Subcutaneous adipose tissue (tissue), 4 donors: ENCODE measurements around the gene PTPDC1. TPM values are rescaled to one million over a fixed set of nuclear protein-coding genes. Genes with fewer than 3 reads are reported as not detected.

ENCODE experiments used
- CTCF ChIP-seq: fragments of 450-650 bp; IDR thresholded peaks from one replicate; pipeline ENCODE4 v1.5.1; 2016; ENCODE audit warnings: low read depth, mild to moderate bottlenecking, control low read depth, antibody characterized with exemption, moderate library complexity
- total RNA-seq, 4 donors: library from RNA; depleted of rRNA; stranded (reverse); fragments of >200 nt; gene quantifications; one replicate each; pipeline ENCODE4 v1.1.0, GENCODE V29; 2016

Gene PTPDC1
- total RNA-seq, 4 donors from 2014 or later, result 11.2 to 16.2 (median 13.4) TPM

GRCh38 chr9:94096819-94097577, 12.7 kb downstream of the PTPDC1 start:
- TF ChIP-seq CTCF, result no peak

GRCh38 chr9:94097788-94098414, 13.6 kb downstream of the PTPDC1 start:
- TF ChIP-seq CTCF, result no peak

- no peak for TF ChIP-seq CTCF
These were observed 16.1 kb downstream of the PTPDC1 start for GRCh38 chr9:94100152-94100879.

- TF ChIP-seq CTCF, result no peak
These were observed 17.0 kb downstream of the PTPDC1 start for GRCh38 chr9:94101162-94101853.

- no peak for TF ChIP-seq CTCF
These were observed 24.3 kb downstream of the PTPDC1 start for GRCh38 chr9:94108584-94108983.

- no peak for TF ChIP-seq CTCF
These were observed 26.6 kb downstream of the PTPDC1 start for GRCh38 chr9:94110821-94111252.
